K562 (cell line): ENCODE results near the gene FUT6. TPM values are rescaled to one million over a fixed set of nuclear protein-coding genes. Genes with fewer than 3 reads are reported as not detected.

ENCODE experiments used
- FOXK2 ChIP-seq, 2 experiments: fragments of 450-650 bp; IDR thresholded peaks in 1 of 2; conservative IDR thresholded peaks in 1 of 2; 2 replicates each; pipeline ENCODE4 v1.6.1; 2016; ENCODE audit warnings: low read depth in 2 of 2, mild to moderate bottlenecking in 1 of 2
- GTF2F1 ChIP-seq: IDR thresholded peaks from 2 replicates; pipeline ENCODE4 v1.6.1; 2011; ENCODE audit warnings: low read depth, low read length, improper control_type of control experiment
- KDM1A ChIP-seq, 2 experiments: fragments of 450-650 bp; IDR thresholded peaks; 2 replicates each; pipeline ENCODE4 v1.6.1; 2016; ENCODE audit warnings: mild to moderate bottlenecking in 2 of 2
- MED1 ChIP-seq: sonication (generic); formaldehyde crosslinking; IDR thresholded peaks from 2 replicates; pipeline ENCODE4 v1.8.1; 2023; ENCODE audit warnings: missing genetic modification reagents, borderline replicate concordance
- NR1H2 ChIP-seq: sonication (generic); formaldehyde crosslinking; IDR thresholded peaks from 2 replicates; pipeline ENCODE4 v1.4.0; 2020; ENCODE audit warnings: mild to moderate bottlenecking, missing genetic modification reagents
- PHB ChIP-seq: fragments of 250-450 bp; sonication (Bioruptor Pico); IDR thresholded peaks from 2 replicates; pipeline ENCODE4 v1.5.0; 2021
- RCOR1 ChIP-seq, 2 experiments: IDR thresholded peaks; 2 replicates each; pipeline ENCODE4 v1.6.1; 2012; ENCODE audit warnings: low read depth in 2 of 2, low read length in 2 of 2, borderline replicate concordance in 1 of 2, improper control_type of control experiment in 1 of 2
- SIRT6 ChIP-seq: IDR thresholded peaks from one replicate; pipeline ENCODE4 v1.6.1; 2012; ENCODE audit warnings: low read depth, mild to moderate bottlenecking, control low read depth, inconsistent platforms, low read length, moderate library complexity
- U2AF1 ChIP-seq: fragments of 200-400 bp; formaldehyde crosslinking; optimal IDR thresholded peaks from 2 replicates; pipeline ENCODE3; 2017; ENCODE audit warnings: mild to moderate bottlenecking, low read depth, low read length, moderate library complexity
- ZNF407 ChIP-seq: fragments of 450-650 bp; IDR thresholded peaks from 2 replicates; pipeline ENCODE4 v1.6.1; 2016; ENCODE audit warnings: low read depth
- ZNF408 ChIP-seq: fragments of 250-450 bp; sonication (Bioruptor Pico); IDR thresholded peaks from 2 replicates; pipeline ENCODE4 v1.4.0; 2020; ENCODE audit warnings: low read depth, mild to moderate bottlenecking, moderate library complexity
- ZNF75A ChIP-seq: fragments of 450-650 bp; formaldehyde crosslinking; IDR thresholded peaks from 2 replicates; pipeline ENCODE4 v1.4.0; 2020; ENCODE audit warnings: mild to moderate bottlenecking
- polyA plus RNA-seq, 8 experiments: library from polyadenylated mRNA; depleted of rRNA in 4 of 8; stranded (reverse) in 5 of 8; unstranded in 3 of 8; fragments of >200 nt; fragmentation: Nextera tagmentation in 2 of 8; fragmentation: Illumina TruSeq in 1 of 8; extraction: Ambion mirVana in 2 of 8; extraction: Trizol in 1 of 8; gene quantifications; 2 replicates each; pipeline versions ENCODE4 v1.2.1 to v1.2.3, GENCODE V29; 2011 to 2014; ENCODE audit warnings: inconsistent platforms in 1 of 8, missing spikeins in 1 of 8
- total RNA-seq, 7 experiments: library from RNA; depleted of rRNA in 6 of 7; stranded (reverse); fragments of >200 nt in 6 of 7; fragmentation: Illumina TruSeq in 2 of 7; extraction: Trizol in 2 of 7; gene quantifications; 2 replicates each; pipeline versions ENCODE4 v1.2.1 to v1.2.3, GENCODE V29; 2011 to 2021; ENCODE audit warnings: low replicate concordance in 1 of 7
- TF ChIP-seq, protein P1 (sequence below): fragments of 450-650 bp; IDR thresholded peaks from 2 replicates; pipeline ENCODE4 v1.7.0; 2016; ENCODE audit warnings: borderline replicate concordance
- TF ChIP-seq, protein P2 (sequence below), 2 experiments: fragments of 200-800 bp in 1 of 2; sonication (Bioruptor generic) in 1 of 2; sonication (generic) in 1 of 2; formaldehyde crosslinking in 1 of 2; IDR thresholded peaks in 1 of 2; conservative IDR thresholded peaks in 1 of 2; 2 replicates each; pipeline versions ENCODE4 v1.5.0 to v1.6.1; 2016 to 2020; ENCODE audit warnings: missing compliant biosample characterization in 1 of 2, missing genetic modification characterization in 1 of 2, missing genetic modification reagents in 1 of 2
- TF ChIP-seq, protein P3 (sequence below): sonication (generic); formaldehyde crosslinking; IDR thresholded peaks from 2 replicates; pipeline ENCODE4 v1.8.0; 2022; ENCODE audit warnings: mild to moderate bottlenecking, missing genetic modification reagents

The FUT6 gene
- total and polyA plus RNA-seq, 9 of the 15 experiments (the other 6 are each of a cell fraction or from before 2014, with no cell fraction given): 0.04 TPM; not detected in 8

- no peak for TF ChIP-seq KDM1A (IDR thresholded peaks at IDR 0.05)
- no peak for TF ChIP-seq GTF2F1
- no peak for TF ChIP-seq PHB
- no peak for TF ChIP-seq SIRT6
- no peak for TF ChIP-seq NR1H2 (CRISPR knock-in tag)
- peak; percentile 7 to 26; a peak in 1 of 4 replicates for TF ChIP-seq RCOR1 (IDR thresholded peaks at IDR 0.05; ENCODE audit: borderline replicate concordance in 1 of 2, low read depth in 2 of 2, low read length in 2 of 2)
- TF ChIP-seq, protein P1, sequence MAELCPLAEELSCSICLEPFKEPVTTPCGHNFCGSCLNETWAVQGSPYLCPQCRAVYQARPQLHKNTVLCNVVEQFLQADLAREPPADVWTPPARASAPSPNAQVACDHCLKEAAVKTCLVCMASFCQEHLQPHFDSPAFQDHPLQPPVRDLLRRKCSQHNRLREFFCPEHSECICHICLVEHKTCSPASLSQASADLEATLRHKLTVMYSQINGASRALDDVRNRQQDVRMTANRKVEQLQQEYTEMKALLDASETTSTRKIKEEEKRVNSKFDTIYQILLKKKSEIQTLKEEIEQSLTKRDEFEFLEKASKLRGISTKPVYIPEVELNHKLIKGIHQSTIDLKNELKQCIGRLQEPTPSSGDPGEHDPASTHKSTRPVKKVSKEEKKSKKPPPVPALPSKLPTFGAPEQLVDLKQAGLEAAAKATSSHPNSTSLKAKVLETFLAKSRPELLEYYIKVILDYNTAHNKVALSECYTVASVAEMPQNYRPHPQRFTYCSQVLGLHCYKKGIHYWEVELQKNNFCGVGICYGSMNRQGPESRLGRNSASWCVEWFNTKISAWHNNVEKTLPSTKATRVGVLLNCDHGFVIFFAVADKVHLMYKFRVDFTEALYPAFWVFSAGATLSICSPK: no peak
- TF ChIP-seq ZNF407: no peak
- TF ChIP-seq, protein P2, sequence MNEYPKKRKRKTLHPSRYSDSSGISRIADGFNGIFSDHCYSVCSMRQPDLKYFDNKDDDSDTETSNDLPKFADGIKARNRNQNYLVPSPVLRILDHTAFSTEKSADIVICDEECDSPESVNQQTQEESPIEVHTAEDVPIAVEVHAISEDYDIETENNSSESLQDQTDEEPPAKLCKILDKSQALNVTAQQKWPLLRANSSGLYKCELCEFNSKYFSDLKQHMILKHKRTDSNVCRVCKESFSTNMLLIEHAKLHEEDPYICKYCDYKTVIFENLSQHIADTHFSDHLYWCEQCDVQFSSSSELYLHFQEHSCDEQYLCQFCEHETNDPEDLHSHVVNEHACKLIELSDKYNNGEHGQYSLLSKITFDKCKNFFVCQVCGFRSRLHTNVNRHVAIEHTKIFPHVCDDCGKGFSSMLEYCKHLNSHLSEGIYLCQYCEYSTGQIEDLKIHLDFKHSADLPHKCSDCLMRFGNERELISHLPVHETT (CRISPR knock-in tag; conservative IDR thresholded peaks at IDR 0.05 in 1 of 2, IDR thresholded peaks at IDR 0.05 in 1 of 2): no peak
- no peak for TF ChIP-seq ZNF408
- TF ChIP-seq, protein P3, sequence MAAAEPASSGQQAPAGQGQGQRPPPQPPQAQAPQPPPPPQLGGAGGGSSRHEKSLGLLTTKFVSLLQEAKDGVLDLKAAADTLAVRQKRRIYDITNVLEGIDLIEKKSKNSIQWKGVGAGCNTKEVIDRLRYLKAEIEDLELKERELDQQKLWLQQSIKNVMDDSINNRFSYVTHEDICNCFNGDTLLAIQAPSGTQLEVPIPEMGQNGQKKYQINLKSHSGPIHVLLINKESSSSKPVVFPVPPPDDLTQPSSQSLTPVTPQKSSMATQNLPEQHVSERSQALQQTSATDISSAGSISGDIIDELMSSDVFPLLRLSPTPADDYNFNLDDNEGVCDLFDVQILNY (CRISPR knock-in tag): no peak
- no peak for TF ChIP-seq MED1 (CRISPR knock-in tag)
- TF ChIP-seq ZNF75A: no peak
- TF ChIP-seq FOXK2 (conservative IDR thresholded peaks at IDR 0.05 in 1 of 2, IDR thresholded peaks at IDR 0.05 in 1 of 2; ENCODE audit: low read depth in 2 of 2): peak; percentile 66 to 84
- no peak for TF ChIP-seq U2AF1
These were observed 33.9 kb downstream of the FUT6 start (continued) for GRCh38 chr19:5805462-5806132.
